HFFc6 (cell line): Measurements from ENCODE around the gene SETBP1. TPM values are rescaled to one million over a fixed set of nuclear protein-coding genes. Genes with fewer than 3 reads are reported as not detected.

Experiments used
- DNase-seq: peaks from one replicate; pipeline ENCODE4 v3.0.0-alpha.2; 2018
- H3K27ac Mint-ChIP-seq: 2 replicates; pipeline ENCODE4 v1.8.0; 2020; ENCODE audit warnings: mild to moderate bottlenecking, mixed read lengths
- H3K27me3 Mint-ChIP-seq: 2 replicates; pipeline ENCODE4 v1.8.0; 2021; ENCODE audit warnings: mild to moderate bottlenecking, moderate library complexity, mixed read lengths; ENCODE audit not compliant: insufficient read depth
- H3K36me3 Mint-ChIP-seq: 2 replicates; pipeline ENCODE4 v1.8.0; 2021; ENCODE audit warnings: low read depth, mixed read lengths
- H3K4me1 Mint-ChIP-seq: 2 replicates; pipeline ENCODE4 v1.8.0; 2020; ENCODE audit warnings: low read depth, mixed read lengths
- H3K4me3 Mint-ChIP-seq: 2 replicates; pipeline ENCODE4 v1.8.0; 2020; ENCODE audit warnings: mild to moderate bottlenecking, moderate library complexity, mixed read lengths
- H3K9me3 Mint-ChIP-seq: 2 replicates; pipeline ENCODE4 v1.8.0; 2020; ENCODE audit warnings: mild to moderate bottlenecking, mixed read lengths
- total RNA-seq, 6 experiments: library from RNA; stranded (reverse); fragmentation: NEBNext Ultra II Directional; extraction: Animal tissue kit (Norgen Biotek cat#: 25700); gene quantifications; 2 replicates in 1 of 6; 3 replicates in 5 of 6; pipeline ENCODE4 v1.2.3, GENCODE V29; 2021
- TF ChIP-seq, protein P1 (sequence below): fragments of 200-600 bp; sonication (generic); IDR thresholded peaks from 2 replicates; pipeline ENCODE4 v1.5.0; 2021; ENCODE audit warnings: antibody characterized with exemption, mild to moderate bottlenecking

SETBP1 gene
- total RNA-seq, 6 experiments from 2014 or later, result 0.03 to 0.40 (median 0.09) TPM

DNA sequence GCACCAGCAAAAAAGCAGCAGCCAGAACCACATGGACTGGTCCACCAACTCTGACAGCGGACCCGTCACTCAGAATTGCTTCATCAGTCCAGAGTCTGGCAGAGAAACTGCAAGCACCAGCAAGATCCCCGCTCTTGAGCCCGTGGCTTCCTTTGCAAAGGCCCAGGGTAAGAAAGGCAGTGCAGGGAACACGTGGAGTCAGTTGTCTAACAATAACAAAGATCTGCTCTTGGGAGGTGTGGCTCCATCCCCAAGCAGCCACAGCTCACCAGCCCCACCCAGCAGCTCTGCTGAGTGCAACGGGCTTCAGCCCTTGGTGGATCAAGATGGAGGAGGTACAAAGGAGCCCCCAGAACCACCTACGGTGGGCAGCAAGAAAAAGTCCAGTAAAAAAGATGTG is 269.3 kb downstream of the SETBP1 start:
- H3K9me3 Mint-ChIP-seq, result peaks cover 29% of the 10 kb centered on the region

GRCh38 chr18:44950685-44951195 is 270.1 kb downstream of the SETBP1 start:
- TF ChIP-seq, protein P1, sequence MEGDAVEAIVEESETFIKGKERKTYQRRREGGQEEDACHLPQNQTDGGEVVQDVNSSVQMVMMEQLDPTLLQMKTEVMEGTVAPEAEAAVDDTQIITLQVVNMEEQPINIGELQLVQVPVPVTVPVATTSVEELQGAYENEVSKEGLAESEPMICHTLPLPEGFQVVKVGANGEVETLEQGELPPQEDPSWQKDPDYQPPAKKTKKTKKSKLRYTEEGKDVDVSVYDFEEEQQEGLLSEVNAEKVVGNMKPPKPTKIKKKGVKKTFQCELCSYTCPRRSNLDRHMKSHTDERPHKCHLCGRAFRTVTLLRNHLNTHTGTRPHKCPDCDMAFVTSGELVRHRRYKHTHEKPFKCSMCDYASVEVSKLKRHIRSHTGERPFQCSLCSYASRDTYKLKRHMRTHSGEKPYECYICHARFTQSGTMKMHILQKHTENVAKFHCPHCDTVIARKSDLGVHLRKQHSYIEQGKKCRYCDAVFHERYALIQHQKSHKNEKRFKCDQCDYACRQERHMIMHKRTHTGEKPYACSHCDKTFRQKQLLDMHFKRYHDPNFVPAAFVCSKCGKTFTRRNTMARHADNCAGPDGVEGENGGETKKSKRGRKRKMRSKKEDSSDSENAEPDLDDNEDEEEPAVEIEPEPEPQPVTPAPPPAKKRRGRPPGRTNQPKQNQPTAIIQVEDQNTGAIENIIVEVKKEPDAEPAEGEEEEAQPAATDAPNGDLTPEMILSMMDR, result no peak
- no peaks in the 10 kb centered on the region for H3K36me3 Mint-ChIP-seq
- H3K27ac Mint-ChIP-seq, result no peak overlapping the region
- no peaks in the 10 kb centered on the region for H3K4me1 Mint-ChIP-seq
- no peak for DNase-seq
- no peaks in the 10 kb centered on the region for H3K27me3 Mint-ChIP-seq
- peaks cover 29% of the 10 kb centered on the region for H3K9me3 Mint-ChIP-seq
- H3K4me3 Mint-ChIP-seq, result no peak overlapping the region

More for the DNA sequence above, 269.3 kb downstream of the SETBP1 start:
- TF ChIP-seq, protein P1, result no peak
- Mint-ChIP-seq H3K4me1 (no peaks in the 10 kb centered on the region), H3K27me3 (no peaks in the 10 kb centered on the region), H3K4me3 (no peak overlapping the region), H3K27ac (no peak overlapping the region), H3K36me3 (no peaks in the 10 kb centered on the region)
- no peak for DNase-seq

- no peak for DNase-seq
- TF ChIP-seq, protein P1, result no peak
- H3K27ac Mint-ChIP-seq, result no peak overlapping the region
- no peaks in the 10 kb centered on the region for H3K4me1 Mint-ChIP-seq
- H3K4me3 Mint-ChIP-seq, result no peak overlapping the region
- no peaks in the 10 kb centered on the region for H3K36me3 Mint-ChIP-seq
- peaks cover 29% of the 10 kb centered on the region for H3K9me3 Mint-ChIP-seq
- peaks cover 4% of the 10 kb centered on the region; the same call in 1 of the 2 replicates for H3K27me3 Mint-ChIP-seq
Measured at GRCh38 chr18:44951748-44952147, 271.1 kb downstream of the SETBP1 start.

DNA sequence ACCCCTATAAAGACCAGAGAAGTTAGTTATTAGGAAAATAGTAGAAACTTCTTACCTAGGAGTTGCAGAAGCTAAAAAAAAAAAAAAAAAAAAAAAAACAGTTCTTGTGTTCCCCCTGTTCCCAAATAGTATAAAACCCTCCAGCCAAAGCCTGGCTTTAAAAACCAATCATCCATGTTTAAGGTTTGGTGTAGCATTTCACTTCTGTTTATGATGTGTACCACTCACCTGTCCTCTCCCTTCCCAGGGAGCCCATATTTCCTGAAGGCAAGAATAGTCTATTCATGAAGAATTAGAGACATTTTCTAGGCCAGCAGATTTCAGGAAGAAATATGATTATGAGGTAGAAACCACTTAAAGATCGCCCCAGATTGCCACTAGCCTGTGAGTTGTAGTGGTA is 273.6 kb downstream of the SETBP1 start:
- peaks cover 4% of the 10 kb centered on the region; the same call in 1 of the 2 replicates for H3K27me3 Mint-ChIP-seq
- no peaks in the 10 kb centered on the region for H3K4me1 Mint-ChIP-seq
- no peak overlapping the region for H3K27ac Mint-ChIP-seq
- peaks cover 29% of the 10 kb centered on the region for H3K9me3 Mint-ChIP-seq
- H3K36me3 Mint-ChIP-seq, result no peaks in the 10 kb centered on the region
- no peak for DNase-seq
- H3K4me3 Mint-ChIP-seq, result no peak overlapping the region
- TF ChIP-seq, protein P1, result no peak

- Mint-ChIP-seq H3K4me1 (no peaks in the 10 kb centered on the region), H3K27me3 (peaks cover 4% of the 10 kb centered on the region; the same call in 1 of the 2 replicates), H3K27ac (no peak overlapping the region), H3K9me3 (peaks cover 19% of the 10 kb centered on the region), H3K4me3 (no peak overlapping the region), H3K36me3 (no peaks in the 10 kb centered on the region)
- TF ChIP-seq, protein P1, result no peak
- no peak for DNase-seq
Measured at GRCh38 chr18:44955825-44956224, 275.1 kb downstream of the SETBP1 start.
